ENCODE data around the gene UBE2A.

The UBE2A gene

GRCh38 chrX:119614776-119615175, 40.4 kb downstream of the UBE2A start:
- DNase-seq: no peak

- DNase-seq: peak in 1 of 2 donors; percentile 21
Measured at GRCh38 chrX:119617517-119618164, 43.3 kb downstream of the UBE2A start.

- DNase-seq: peak in 1 of 2 donors; percentile 39
Measured at GRCh38 chrX:119618439-119618838, 44.1 kb downstream of the UBE2A start.

GRCh38 chrX:119622356-119623232, 48.2 kb downstream of the UBE2A start:
- DNase-seq: peak in 1 of 2 donors; percentile 37

GRCh38 chrX:119624417-119624816, 50.1 kb downstream of the UBE2A start:
- DNase-seq: no peak

GRCh38 chrX:119624951-119625668, 50.7 kb downstream of the UBE2A start:
- DNase-seq: no peak

- DNase-seq: no peak
Measured at GRCh38 chrX:119625843-119626242, 51.5 kb downstream of the UBE2A start.
